Motor neuron (in vitro differentiated cells): ENCODE results near the gene CAB39L. TPM values are rescaled to one million over a fixed set of nuclear protein-coding genes. Genes with fewer than 3 reads are reported as not detected.

Experiments used
- ATAC-seq, 8 experiments: fragments of 200-7000 bp; cut with Tn5 transposase; replicated peaks in 6 of 8; 2 replicates each; pipeline ENCODE4 v1.8.0; 2021; ENCODE audit warnings: mild to moderate bottlenecking in 8 of 8, moderate library complexity in 8 of 8
- H3K27ac ChIP-seq, 2 donors: fragments of 250-450 bp; sonication (Bioruptor Pico); 2 replicates each; pipeline ENCODE4 v1.9.0; 2021; ENCODE audit warnings: antibody characterized with exemption in 2 of 2, mild to moderate bottlenecking in 2 of 2, moderate library complexity in 1 of 2
- H3K4me1 ChIP-seq, 2 donors: fragments of 250-450 bp; sonication (Bioruptor Pico); replicated peaks in 1 of 2; 2 replicates each; pipeline ENCODE4 v1.6.1; 2021; ENCODE audit warnings: antibody characterized with exemption in 2 of 2, mild to moderate bottlenecking in 2 of 2, moderate library complexity in 1 of 2
- H3K4me3 ChIP-seq, 5 donors: fragments of 250-450 bp; sonication (Bioruptor Pico); 2 replicates each; pipeline ENCODE4 v1.9.0; 2021; ENCODE audit warnings: antibody characterized with exemption in 5 of 5, mild to moderate bottlenecking in 5 of 5, moderate library complexity in 4 of 5
- WGBS, 10 experiments: fragments of 450-650 bp; shearing (Covaris generic); methylation state at CpG; one replicate each; pipeline ENCODE4 v1.0.0; 2022; 5-methylcytosine and 5-hydroxymethylcytosine counted together
- in situ Hi-C, 9 experiments: fragments of 400-800 bp; cut with MboI; loops; one replicate each; pipeline ENCODE4 v1.15.0; 2021; ENCODE audit warnings: low sequenced_read_pairs in 9 of 9, low pct_unique_long_range_greater_than_20kb in 2 of 9; ENCODE audit not compliant: unreplicated experiment in 9 of 9
- total RNA-seq, 8 experiments: library from RNA; unstranded; fragments of 300-600 nt; gene quantifications; 2 replicates each; pipeline versions ENCODE4 v1.2.3 to v1.2.4, GENCODE V29; 2022

CAB39L gene
- total RNA-seq, 8 experiments from 2014 or later = 5.1 to 21.3 (median 10.3) TPM

DNA sequence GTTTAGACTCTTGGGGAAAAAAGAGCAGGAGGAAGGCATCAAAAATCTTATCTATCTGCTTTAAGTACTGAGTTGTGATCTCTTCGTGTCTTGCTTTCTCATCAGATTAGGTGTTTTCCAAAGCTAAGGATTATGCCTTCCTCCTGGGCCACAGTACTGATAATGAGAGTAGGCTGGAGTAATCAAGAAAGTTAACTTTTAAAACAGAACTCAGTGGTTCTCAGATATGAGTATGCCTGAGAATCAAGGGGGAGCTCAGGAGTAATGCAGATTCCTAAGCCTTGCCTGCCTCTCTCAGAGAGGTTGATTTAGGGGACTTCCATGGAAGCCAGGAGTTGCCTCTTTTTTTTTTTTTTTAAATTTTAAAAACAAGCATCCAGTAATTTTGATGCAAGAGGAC lies 172.6 kb downstream of the CAB39L start:
- in situ Hi-C loops = no loop called here

GRCh38 chr13:49265822-49266221 lies 178.0 kb downstream of the CAB39L start:
- in situ Hi-C loops = no loop called here
- H3K4me1 ChIP-seq = no peaks in the 10 kb centered on the region
- no peak overlapping the region for H3K27ac ChIP-seq
- 24 to 100% (median 93%) methylated on average over 2 of the region's 2 CpGs; no CpG with 5 or more reads in 2 of the 10 experiments for WGBS, 10 experiments
- ATAC-seq = no peak
- no peak overlapping the region for H3K4me3 ChIP-seq

More for the DNA sequence above, 172.6 kb downstream of the CAB39L start:
- ATAC-seq = no peak
- 33 to 60% (median 45%) methylated on average over 1 of the region's 1 CpG; no CpG with 5 or more reads in 4 of the 10 experiments for WGBS, 10 experiments
- Histone ChIP-seq H3K27ac (no peak overlapping the region), H3K4me1 (no peaks in the 10 kb centered on the region), H3K4me3 (no peak overlapping the region)

DNA sequence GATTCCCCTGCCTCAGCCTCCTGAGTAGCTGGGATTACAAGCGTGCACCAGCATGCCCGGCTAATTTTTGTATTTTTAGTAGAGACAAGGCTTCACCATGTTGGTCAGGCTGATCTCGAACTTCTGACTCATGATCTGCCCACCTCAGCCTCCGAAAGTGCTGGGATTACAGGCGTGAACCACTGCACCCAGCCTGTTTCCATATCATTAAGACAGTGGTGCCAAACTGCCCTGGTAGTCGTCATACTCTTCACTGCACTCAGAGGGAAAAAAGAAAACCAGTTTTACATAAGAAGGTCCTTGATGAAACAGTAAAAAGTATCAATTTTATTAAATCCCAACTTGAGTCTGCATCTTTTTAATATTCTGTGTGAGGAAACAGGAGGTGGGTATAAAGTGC lies 181.2 kb downstream of the CAB39L start:
- WGBS, 10 experiments = 83 to 100% (median 89%) methylated on average over 1 to 6 of the region's 6 CpGs; no CpG with 5 or more reads in 2 of the 10 experiments
- ATAC-seq = no peak
- in situ Hi-C loops = no loop called here
- no peaks in the 10 kb centered on the region for H3K4me1 ChIP-seq
- no peak overlapping the region for H3K4me3 ChIP-seq
- no peak overlapping the region for H3K27ac ChIP-seq

DNA sequence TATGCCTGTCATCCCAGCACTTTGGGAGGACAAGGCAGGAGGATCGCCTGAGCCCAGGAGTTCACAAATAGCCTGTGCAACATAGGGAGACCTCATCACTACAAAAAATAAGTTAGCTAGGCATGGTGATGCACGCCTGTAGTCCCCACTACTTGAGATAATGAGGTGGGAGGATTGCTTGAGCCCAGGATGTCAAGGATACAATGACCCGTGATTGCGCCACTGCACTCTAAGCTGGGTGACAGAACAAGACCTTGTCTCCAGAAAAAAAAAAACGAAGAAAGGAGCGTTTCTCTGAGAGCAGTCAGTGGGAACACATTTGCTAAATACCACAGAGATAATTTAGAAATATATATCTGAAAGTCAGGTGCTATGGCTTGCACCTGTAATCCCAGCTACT lies 184.3 kb downstream of the CAB39L start:
- no peaks in the 10 kb centered on the region for H3K4me1 ChIP-seq
- no peak overlapping the region for H3K4me3 ChIP-seq
- 75 to 100% (median 96%) methylated on average over 1 to 6 of the region's 6 CpGs; no CpG with 5 or more reads in 2 of the 10 experiments for WGBS, 10 experiments
- no peak for ATAC-seq
- in situ Hi-C loops = no loop called here
- no peak overlapping the region for H3K27ac ChIP-seq

Other genes with a start within 250 kb of the CAB39L start
- gene MLNR, start 223.7 kb downstream of the CAB39L start, total RNA-seq = under 1 TPM in 5 of 8 experiments, not detected in 3; 0.13 to 0.54 (median 0.21) TPM
- 10 to 100 TPM in 3 of 8 experiments, 1 to 10 TPM in 5; 5.3 to 16.0 (median 8.2) TPM for gene CDADC1, start 196.1 kb downstream of the CAB39L start, total RNA-seq
- gene SETDB2, start 210 bp upstream of the CAB39L start, total RNA-seq = 1 to 10 TPM; 4.2 to 9.5 (median 7.6) TPM
- gene PHF11, start 51.9 kb upstream of the CAB39L start, total RNA-seq = 10 to 100 TPM in 3 of 8 experiments, 1 to 10 TPM in 3, under 1 TPM in 2; 0.82 to 28.8 (median 5.5) TPM
- gene RCBTB1, start 141.5 kb upstream of the CAB39L start, total RNA-seq = 10 to 100 TPM; 13.6 to 27.5 (median 17.7) TPM
- under 1 TPM in 5 of 8 experiments, not detected in 3; 0.08 to 0.38 (median 0.15) TPM for gene ARL11, start 184.4 kb upstream of the CAB39L start, total RNA-seq
- gene EBPL, start 247.4 kb upstream of the CAB39L start, total RNA-seq = 10 to 100 TPM; 17.7 to 50.3 (median 26.0) TPM